ENCODE results near the gene WDR76.
A peak's percentile ranks its signal among the peaks of the same experiment; 100 is the strongest.
"Not testable (repeated sequence)": the region's sequence is repeated elsewhere in the genome, so short reads cannot be mapped to it uniquely, and the experiment has no call there.

Gene WDR76

GRCh38 chr15:43826508-43827341 is at the start of gene WDR76:
TSS of gene WDR76 (plus strand) at chr15:43827002. CDS start at chr15:43827033, 31 bp downstream.
- DNase-seq = peak; percentile 80 to 88

- DNase-seq = peak; percentile 85 to 88
Observed at GRCh38 chr15:43777267-43777914, 49.4 kb upstream of the WDR76 start.

- DNase-seq = no peak
Observed at GRCh38 chr15:43779016-43779415, 47.8 kb upstream of the WDR76 start.

- DNase-seq = no peak
Observed at GRCh38 chr15:43789409-43789808, 37.4 kb upstream of the WDR76 start.

- DNase-seq = peak; percentile 99
Observed at GRCh38 chr15:43791993-43792760, 34.6 kb upstream of the WDR76 start, which contains the start of gene SERF2. TSS of gene SERF2 (plus strand) at chr15:43792320. CDS start at chr15:43792377, 57 bp downstream.

- peak in 1 of 2 experiments; percentile 1 for DNase-seq
Observed at GRCh38 chr15:43792761-43793476, 33.9 kb upstream of the WDR76 start.

GRCh38 chr15:43793647-43794046 is 33.2 kb upstream of the WDR76 start:
- no peak for DNase-seq

- no peak for DNase-seq
Observed at GRCh38 chr15:43794269-43795037, 32.3 kb upstream of the WDR76 start.

- no peak for DNase-seq
Observed at GRCh38 chr15:43795197-43795596, 31.6 kb upstream of the WDR76 start.

- no peak for DNase-seq
Observed at GRCh38 chr15:43795997-43796396, 30.8 kb upstream of the WDR76 start.

GRCh38 chr15:43796566-43796965 is 30.2 kb upstream of the WDR76 start:
- DNase-seq = no peak

- DNase-seq = peak; percentile 65 to 86
Observed at GRCh38 chr15:43799209-43799944, 27.4 kb upstream of the WDR76 start.

- DNase-seq = no peak
Observed at GRCh38 chr15:43799945-43800285, 26.9 kb upstream of the WDR76 start, which contains the start of gene SERINC4. TSS of gene SERINC4 (minus strand) at chr15:43800220. CDS start at chr15:43799986, 234 bp downstream.

GRCh38 chr15:43800286-43801141 is 26.3 kb upstream of the WDR76 start, which contains the start of gene HYPK:
TSS of gene HYPK (plus strand) at chr15:43800599. CDS start at chr15:43800623, 24 bp downstream.
- peak; percentile 86 to 87 for DNase-seq

- not testable (repeated sequence) for DNase-seq
Observed at GRCh38 chr15:43802676-43803075, 24.1 kb upstream of the WDR76 start.

- DNase-seq = no peak
Observed at GRCh38 chr15:43808435-43808950, 18.3 kb upstream of the WDR76 start.

- DNase-seq = no peak
Observed at GRCh38 chr15:43808960-43809678, 17.7 kb upstream of the WDR76 start.

- DNase-seq = not testable (repeated sequence)
Observed at GRCh38 chr15:43815064-43815463, 11.7 kb upstream of the WDR76 start.

GRCh38 chr15:43821505-43821904 is 5.3 kb upstream of the WDR76 start:
- no peak for DNase-seq

All from NCI-H2081 (cell line).